HUDEP-2 (cell line): ENCODE measurements around the gene PSMD6.

Source experiments
- DNase-seq, 76 experiments: peaks; one replicate each; lab custom pipeline; 2025; ENCODE audit not compliant: unreplicated experiment in 76 of 76; lab: John Stamatoyannopoulos, UW

The PSMD6 gene

GRCh38 chr3:64046996-64047594, 23.8 kb upstream of the PSMD6 start:
- DNase-seq, result no peak

GRCh38 chr3:64046592-64046991, 23.3 kb upstream of the PSMD6 start:
- no peak for DNase-seq

- no peak for DNase-seq
These were observed 19.7 kb upstream of the PSMD6 start for GRCh38 chr3:64042952-64043351.

DNA sequence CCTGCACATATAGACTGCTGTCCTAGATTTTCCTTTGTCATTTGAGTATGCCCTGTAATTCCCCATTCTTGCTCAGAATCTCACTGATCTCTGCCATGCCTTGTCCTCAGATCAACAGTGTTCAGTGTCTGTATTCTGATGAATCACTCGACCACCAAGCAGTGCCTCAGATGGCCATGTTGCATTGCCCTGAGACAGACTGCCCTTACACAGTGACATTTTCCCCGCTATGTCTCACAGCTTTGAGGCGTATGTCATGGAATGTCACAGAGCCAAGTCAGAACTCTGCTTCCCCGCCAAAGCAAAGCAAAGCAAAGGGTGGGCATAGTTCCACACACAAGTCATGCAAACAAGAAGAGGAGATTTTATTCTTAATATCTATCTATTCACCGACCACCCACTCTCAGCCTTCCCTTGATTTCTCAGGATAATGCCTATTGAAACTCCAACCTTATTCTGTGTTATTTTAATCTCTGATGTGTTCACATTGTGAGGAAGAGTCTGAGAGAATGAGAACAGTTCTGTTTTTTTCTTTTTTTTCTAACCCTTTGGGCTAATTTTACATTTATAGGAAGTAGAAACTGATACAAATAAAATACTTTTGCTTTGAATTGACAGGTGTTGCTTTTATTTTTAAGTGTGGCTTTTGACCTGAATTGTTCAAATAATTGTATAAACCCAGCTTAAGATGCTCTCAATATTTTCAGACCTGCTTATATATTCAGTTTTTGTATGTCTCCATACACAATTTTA, 16.9 kb upstream of the PSMD6 start:
- DNase-seq, result no peak

- DNase-seq, result no peak
These were observed 16.0 kb upstream of the PSMD6 start for GRCh38 chr3:64039332-64039731.

DNA sequence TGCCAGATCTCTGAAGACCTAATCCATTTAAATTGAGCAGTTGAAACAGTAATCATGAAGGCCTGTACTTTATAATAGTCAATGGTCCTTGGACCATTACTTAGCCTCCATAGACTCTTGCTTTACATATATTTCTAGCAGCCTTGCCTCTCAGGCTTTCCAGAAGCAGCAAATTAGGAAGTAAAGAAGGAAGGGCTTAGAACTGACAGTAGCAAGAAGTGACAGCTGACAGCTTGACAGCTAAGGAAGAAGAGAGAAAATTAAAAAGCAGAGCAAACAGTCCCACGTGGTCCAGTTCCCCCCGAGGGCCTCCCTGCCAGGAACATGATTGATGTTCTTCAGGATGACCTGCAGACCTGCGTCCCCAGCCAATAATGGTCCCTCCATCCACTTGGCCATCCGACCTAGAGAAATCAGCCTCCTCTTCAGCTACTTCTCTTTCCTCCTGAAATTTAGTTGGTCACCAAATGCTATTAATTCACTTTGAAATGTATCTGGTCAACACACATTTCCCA, 15.0 kb upstream of the PSMD6 start:
- DNase-seq, result no peak

- no peak for DNase-seq
These were observed 13.8 kb upstream of the PSMD6 start for GRCh38 chr3:64037084-64037483.

GRCh38 chr3:64033069-64033468, 9.8 kb upstream of the PSMD6 start:
- no peak for DNase-seq

GRCh38 chr3:64031540-64032508, 8.5 kb upstream of the PSMD6 start:
- DNase-seq, result no peak

DNA sequence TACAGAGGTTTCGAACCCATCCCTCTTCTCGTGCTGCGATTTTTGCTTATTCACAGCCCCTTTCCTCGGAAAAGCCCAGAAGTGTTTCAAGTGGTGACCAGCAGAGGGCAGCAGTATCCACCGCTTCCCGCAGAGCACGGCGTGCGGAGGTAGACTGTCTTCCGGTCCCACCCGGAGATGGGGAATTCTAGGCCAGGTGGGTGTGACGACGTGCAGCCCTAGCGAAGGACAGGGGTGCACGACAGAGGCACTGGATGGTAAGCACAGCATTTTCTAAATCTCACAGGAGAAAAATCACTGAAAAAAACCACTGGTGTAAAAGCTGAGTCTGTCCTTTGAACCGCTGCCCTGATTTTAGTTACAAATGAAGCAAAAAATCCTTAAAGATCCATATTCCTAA, 7.4 kb upstream of the PSMD6 start:
- peak in 58 of 76 experiments; percentile 1 to 69 (median 31) for DNase-seq

GRCh38 chr3:64029287-64029686, 6.0 kb upstream of the PSMD6 start:
- no peak for DNase-seq

- no peak for DNase-seq
These were observed 5.5 kb upstream of the PSMD6 start for GRCh38 chr3:64028754-64029153.

DNA sequence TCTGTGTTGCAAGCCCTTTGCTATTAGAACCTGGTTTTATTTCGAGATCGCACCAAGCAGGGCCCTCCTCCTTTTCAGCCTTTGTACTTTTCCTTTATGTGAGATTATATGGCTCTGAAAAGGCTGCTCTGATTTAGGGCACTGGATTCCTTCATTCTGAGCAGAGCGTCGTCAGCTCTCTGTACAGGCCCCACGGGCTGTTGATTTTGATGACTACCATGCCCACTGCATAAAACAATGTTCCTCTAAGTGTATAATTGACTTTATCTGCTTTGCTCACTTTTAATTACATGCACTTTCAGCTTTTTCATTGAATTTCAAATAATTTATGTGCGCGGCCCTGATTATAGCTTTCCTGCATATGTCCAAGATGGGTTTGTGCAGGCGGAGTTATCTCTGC, 4.4 kb upstream of the PSMD6 start:
- no peak for DNase-seq

DNA sequence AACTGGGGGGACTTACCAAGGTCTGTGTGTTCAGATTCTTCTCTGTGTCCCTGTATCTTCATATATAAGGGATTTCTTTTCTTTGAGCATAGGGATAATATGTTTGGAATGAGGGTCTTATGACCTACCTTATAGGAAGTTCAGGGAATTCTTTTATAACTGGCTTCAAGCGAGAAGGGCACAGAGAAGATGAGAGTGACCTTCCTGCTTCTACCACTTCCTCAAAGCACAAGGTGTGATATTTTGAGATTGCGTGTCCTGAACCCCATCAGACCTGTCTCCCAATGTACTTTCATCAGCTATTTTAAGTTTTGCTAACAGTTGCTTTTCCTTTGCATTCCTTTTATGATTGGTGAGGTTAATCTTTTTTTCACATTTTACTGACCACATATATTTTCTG, 3.1 kb upstream of the PSMD6 start:
- DNase-seq, result no peak

DNA sequence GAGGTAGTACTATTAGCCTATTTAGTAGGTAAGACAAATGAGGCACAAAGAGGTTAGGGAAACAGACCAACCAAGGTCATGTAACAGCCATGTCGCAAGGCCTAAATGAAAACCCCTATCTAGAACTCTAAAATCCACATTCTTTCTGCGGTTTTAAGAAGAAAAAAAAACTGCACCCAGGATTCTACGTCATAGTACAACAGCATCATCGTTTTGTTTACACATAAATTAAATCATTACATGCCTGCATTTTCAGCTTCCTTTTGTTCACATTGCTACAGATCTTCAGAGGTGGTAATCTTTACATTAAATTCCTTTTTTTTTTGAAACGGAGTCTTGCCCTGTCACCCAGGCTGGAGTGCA, 548 bp upstream of the PSMD6 start:
- no peak for DNase-seq

- peak in 15 of 76 experiments; percentile 3 to 41 (median 10) for DNase-seq
These were observed 675 bp downstream of the PSMD6 start for GRCh38 chr3:64022451-64023186.

DNA sequence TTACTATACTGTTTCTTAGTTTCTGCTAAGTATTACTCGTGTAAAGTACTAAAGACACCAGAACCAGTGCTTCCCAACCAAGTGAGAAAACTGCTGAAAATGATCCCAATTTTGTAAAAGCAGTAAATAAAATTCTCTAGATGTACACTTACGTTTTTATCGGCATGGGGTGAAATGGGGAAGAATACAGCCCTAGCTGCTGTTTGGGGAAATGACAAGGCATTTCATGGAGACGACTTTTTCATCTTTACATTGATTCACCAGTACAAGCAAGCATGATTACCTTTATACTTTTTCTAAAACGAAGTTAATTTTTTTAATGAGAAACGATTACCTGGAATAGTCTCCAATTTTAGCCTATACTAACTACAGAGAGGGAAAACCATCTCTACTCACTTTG, 1.4 kb downstream of the PSMD6 start:
- peak in 2 of 76 experiments; percentile 2 to 25 for DNase-seq

GRCh38 chr3:64019879-64020278, 3.4 kb downstream of the PSMD6 start:
- DNase-seq, result no peak

DNA sequence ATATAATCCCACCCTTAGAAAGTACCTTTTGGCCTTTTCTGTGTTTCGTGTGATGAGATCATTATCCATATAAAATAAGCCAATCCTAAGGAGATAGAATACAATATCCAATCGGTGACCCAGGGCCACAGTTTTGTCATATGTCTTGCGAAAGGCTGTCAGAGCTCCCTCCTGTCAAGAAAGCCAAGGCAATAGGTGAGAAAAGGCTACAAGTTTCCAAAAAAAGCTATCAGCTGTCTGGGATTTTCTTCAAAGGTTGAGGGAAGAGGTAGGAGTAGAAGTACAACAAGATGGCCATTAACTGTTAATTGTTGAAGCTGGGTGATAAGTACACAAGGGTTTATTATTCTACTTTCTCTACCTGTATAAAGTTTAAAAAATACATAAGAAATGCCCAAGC, 4.0 kb downstream of the PSMD6 start:
- DNase-seq, result no peak

DNA sequence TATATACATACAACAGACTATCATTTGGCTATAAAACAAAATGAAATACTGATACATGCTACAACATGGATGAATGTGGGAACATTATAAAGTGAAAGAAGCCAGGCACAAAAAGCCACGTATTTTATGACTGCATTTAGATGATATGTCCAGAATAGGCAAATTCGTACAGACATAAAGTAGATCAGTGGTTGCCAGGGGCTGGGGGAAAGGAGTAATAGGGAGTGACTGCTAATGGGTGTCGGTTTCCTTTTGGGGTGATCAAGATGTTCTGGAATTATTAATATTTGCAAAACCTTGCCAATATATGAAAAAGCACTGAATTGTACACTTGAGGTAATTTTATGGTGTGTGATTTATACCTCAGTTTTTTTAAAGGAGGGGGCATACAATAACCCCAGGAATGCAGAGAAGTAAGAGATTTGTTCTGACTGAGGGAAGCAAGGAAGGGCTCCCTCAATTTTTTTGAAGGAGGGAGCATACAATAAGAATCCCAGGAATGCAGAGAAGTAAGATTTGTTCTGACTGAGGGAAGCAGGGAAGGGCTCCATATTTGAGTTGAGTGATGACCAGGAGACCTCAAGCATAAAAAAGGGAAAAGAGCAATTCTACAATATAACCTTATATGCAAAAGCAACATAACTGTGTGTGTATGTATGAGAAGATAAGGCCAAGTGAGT, 6.2 kb downstream of the PSMD6 start:
- DNase-seq, result no peak
